Astrocyte of the spinal cord (primary cell): Measurements from ENCODE around the gene SMAD3.

Experiments used
- DNase-seq: peaks from one replicate; pipeline ENCODE4 v3.0.0; 2011; ENCODE audit warnings: low read depth, low spot score
- H3K4me3 ChIP-seq: 2 replicates; pipeline ENCODE4 v1.5.1; 2011; ENCODE audit warnings: low read depth, mild to moderate bottlenecking, low read length, moderate library complexity
- in situ Hi-C: cut with HindIII; loops from 2 replicates; pipeline ENCODE4 v1.10.0; 2017; ENCODE audit warnings: low sequenced_read_pairs
- TF ChIP-seq, protein P1 (sequence below): IDR thresholded peaks from 2 replicates; pipeline ENCODE4 v1.5.1; 2012; ENCODE audit warnings: low read depth, mild to moderate bottlenecking, low read length, inconsistent platforms

SMAD3 gene

DNA sequence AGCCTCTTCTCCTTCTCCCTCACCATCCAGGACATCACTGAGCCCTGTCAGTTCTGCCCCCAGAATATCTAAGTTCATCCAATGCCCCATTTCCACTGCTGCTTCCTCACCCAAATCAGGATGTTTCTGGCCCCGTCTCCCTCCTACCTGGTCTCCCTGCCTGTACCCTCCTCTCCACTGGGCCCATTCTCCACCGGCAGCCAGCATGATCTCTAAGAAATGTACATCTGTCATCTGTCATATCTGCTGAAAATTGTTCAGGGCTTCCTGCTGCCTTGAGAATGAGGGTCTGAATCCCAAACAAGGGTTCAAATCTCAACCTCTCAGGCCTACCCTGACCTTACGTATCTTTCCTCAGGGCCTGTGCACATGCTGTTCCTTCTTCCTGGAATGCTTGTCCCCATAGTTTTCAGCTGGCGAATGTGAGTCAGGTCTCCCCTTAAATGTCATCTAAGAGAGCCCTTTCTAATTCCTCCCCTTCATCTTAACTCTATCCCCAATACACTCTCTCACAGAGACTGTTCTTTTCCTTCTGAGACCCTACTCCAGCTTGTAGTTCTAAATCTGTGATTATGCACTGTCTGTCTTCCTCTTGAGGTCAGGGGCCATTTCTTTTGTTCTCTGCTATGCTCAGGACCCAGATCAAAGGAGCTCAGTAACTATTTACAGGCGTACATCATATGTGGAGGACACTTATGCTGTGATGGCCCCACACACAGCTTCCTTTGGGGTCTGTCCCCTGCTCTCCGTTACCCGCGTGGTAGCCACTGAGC lies 40.8 kb downstream of the SMAD3 start:
- H3K4me3 ChIP-seq: no peak overlapping the region
- DNase-seq: no peak
- in situ Hi-C loops: no loop called here
- TF ChIP-seq, protein P1, sequence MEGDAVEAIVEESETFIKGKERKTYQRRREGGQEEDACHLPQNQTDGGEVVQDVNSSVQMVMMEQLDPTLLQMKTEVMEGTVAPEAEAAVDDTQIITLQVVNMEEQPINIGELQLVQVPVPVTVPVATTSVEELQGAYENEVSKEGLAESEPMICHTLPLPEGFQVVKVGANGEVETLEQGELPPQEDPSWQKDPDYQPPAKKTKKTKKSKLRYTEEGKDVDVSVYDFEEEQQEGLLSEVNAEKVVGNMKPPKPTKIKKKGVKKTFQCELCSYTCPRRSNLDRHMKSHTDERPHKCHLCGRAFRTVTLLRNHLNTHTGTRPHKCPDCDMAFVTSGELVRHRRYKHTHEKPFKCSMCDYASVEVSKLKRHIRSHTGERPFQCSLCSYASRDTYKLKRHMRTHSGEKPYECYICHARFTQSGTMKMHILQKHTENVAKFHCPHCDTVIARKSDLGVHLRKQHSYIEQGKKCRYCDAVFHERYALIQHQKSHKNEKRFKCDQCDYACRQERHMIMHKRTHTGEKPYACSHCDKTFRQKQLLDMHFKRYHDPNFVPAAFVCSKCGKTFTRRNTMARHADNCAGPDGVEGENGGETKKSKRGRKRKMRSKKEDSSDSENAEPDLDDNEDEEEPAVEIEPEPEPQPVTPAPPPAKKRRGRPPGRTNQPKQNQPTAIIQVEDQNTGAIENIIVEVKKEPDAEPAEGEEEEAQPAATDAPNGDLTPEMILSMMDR: no peak

DNA sequence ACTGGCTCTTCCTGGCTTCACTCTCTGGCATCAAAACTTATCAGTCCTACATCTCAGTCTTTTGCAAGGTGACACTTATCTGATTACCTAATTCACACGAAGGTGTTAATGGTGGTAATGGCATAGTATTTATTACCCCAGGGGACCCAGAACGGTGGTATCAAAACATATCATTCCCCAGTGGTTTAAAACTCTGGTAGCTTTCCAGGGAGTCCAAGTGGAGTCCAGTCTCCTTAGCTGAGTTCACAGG lies 41.3 kb downstream of the SMAD3 start:
- in situ Hi-C loops: no loop called here
- TF ChIP-seq, protein P1: no peak
- H3K4me3 ChIP-seq: no peak overlapping the region
- DNase-seq: no peak

DNA sequence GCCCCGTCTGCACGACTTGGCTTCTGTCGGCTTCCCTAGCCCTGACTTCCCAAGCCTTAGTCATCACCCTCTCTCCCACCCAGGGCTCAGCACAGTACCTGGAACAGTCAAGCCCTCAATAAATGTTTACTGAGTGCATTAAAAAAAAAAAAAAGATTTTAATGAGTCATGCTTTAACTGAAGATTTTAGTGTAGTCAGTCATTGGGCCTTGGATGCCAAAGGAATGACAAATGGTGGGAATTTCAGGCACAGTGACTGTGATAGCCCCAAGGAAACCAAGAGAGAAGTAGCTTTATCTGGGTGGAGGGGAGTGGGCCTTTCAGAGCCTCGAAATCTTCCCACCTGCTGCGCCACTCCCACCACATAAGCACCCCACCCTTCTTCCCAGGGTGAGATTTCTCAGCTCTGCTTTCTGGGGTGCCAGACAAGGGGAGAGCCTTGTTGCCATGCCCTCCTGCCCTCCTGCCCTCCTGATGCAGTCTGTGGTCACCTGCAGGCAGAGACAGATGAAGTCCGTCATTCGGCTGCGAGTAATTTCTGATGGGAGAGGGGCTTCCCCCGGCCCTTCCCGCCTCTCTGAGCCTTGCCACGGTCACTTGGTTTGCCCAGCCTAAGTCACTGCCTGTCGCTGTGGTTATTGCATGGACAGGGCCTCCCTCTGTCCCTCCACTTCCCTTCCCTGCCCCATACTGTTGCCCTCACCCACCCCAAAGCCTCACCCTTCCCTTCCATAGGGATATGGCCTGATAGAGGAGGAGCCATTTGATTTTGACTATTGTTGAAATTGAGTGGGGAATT lies 41.8 kb downstream of the SMAD3 start:
- peak; percentile 99 for DNase-seq
- no peak overlapping the region for H3K4me3 ChIP-seq
- in situ Hi-C loops: no loop called here
- TF ChIP-seq, protein P1: no peak

DNA sequence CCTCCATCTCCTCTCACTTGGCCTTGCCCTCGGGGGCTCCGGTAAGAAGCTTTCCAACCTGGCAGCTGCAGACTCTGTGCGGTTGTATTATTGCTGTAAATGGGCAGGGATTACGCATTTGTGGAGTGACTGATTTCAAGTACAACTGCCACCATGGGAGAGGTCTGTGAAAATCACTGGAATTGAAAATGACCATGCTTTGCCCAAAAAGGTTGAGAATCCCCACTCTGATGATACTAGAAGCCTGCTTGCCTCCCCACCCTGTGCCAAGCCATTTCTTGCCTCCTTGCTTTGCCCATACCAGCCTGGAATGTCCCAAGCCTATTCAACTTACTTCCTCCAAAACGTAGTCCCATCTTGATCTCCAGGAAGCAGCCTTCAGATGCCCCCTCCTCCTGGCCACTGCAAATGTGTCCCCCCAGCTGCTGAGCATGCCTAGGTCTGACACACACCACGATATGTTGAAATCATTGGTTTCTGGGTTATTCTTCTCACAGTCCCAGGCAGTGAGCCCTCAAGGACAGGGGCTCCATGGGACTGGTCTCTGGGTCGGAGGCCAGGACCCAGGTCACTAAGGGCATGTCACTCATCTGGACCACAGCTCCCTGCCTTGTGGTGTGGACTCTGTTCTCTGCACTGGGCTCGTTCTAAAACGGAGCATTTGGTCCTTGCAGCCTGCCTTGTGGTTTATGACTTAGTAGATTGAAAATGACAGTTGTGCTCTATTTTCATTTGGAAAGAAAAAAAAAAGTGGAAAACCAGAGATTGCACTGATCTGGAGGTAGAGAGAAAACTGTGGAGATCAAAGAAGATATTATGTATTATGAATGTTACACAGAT lies 42.9 kb downstream of the SMAD3 start:
- TF ChIP-seq, protein P1: no peak
- in situ Hi-C loops: no loop called here
- no peak for DNase-seq
- H3K4me3 ChIP-seq: no peak overlapping the region

DNA sequence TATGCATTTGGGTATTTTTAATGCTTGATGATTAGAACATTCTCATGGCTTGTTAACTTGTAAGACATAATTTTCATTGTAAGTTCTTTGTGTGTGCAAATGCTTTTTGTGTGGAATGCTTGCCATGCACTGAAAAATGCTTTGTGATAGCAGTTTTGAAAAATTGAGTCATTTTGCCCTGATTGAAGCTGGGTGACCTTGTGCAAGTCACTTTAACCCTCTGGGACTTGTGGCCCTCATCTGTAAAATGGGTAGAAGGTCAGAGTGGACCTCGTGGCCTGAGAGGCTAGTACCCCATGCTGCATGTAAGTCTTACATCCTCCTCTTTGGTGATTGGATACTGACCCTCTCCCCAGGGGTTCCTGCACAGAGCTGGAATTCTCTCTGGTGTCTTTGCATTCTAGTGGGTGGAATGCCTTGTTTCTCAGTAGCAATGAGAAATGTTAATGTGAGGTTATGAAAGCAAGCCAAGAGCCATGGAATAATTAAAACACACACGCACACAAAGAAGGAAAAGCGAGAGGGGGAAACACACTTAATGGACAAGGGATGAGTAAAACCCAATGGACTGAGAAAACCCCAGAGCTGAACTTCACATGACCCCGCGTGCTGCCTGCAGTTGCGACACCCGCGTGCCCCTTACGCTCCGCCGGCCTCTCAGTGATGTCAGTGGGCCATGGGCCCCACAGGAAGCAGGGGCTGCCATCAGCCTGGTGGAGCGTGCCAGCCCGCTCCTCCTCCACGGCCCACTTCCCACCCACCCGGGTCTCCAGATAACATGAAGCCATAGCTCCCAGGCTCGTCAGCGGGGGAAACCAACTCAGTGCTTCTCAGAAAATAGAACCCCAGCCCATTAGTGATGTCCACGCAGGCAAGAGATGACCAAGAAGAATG lies 44.0 kb downstream of the SMAD3 start:
- peak; percentile 99 for DNase-seq
- in situ Hi-C loops: no loop called here
- no peak overlapping the region for H3K4me3 ChIP-seq
- TF ChIP-seq, protein P1: no peak

DNA sequence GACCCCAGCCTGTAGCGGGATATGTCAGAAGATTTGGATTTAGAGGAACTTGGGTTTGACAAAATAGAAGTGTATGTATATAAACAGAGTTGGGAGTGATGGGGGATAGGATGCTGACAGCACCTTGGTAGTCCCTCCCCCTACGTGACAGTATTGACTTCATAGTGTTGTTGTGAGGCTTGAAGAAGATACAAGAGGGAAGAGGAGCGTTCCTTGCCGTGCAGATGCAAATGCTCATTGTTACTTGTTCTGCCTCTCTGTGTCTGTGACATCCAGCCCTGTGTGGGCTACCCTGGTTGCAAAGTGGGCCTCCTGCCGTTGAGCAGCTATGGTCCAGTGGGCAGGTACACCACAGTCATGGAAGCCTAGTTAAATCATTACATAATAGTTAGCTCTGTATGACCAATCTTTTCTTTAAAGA lies 45.0 kb downstream of the SMAD3 start:
- in situ Hi-C loops: no loop called here
- no peak overlapping the region for H3K4me3 ChIP-seq
- no peak for DNase-seq
- TF ChIP-seq, protein P1: no peak
